Activated T-cell treated with anti-CD3 and anti-CD28 coated beads, Interleukin-2, amount 50 U/mL, for 1 hour (primary cell): Measurements from ENCODE around the gene NKD1.

ENCODE experiments used
- DNase-seq: peaks from one replicate; pipeline ENCODE4 v3.0.0-alpha.2; 2020

Gene NKD1

DNA sequence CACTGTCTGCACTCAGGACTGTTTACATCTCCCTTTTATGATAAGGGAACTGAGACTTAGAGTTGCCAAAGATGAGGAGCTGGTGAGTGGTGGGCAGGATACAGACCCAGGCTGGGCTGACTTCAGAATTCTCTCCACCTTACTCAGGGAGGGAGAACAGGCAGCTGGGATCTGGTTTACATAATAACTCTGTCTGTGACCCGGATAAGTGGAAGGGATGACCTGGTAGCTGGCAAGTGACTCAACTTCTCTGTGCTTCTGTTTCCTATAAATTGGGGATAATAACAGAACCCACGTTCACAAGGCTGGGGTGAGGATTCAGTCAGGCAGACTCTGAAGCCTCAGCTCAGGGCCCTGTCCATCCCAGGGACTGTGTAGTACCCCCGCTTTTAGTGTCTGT is 130.3 kb downstream of the NKD1 start:
- DNase-seq, result no peak

DNA sequence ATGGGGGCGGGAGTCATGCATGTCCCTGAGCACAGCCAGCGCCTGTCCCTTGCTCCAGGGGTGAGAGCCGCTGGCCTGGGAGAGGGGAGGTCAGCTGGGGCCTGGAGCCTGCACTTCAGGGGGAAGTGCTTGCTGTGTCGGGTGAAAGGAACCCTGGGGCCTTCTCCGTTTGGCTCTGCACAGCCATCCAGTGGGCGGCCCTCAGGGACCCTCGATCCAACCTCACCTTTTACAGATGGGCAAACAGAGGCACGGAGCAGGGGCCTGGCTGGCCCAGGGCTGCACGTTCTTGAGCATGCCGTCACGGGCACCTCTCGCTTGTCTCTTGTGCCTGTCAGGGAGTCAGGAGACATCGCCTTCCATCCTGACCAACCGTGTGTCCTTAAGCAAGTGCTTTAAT is 131.1 kb downstream of the NKD1 start:
- no peak for DNase-seq

GRCh38 chr16:50679676-50680555 is 131.7 kb downstream of the NKD1 start:
- DNase-seq, result no peak

DNA sequence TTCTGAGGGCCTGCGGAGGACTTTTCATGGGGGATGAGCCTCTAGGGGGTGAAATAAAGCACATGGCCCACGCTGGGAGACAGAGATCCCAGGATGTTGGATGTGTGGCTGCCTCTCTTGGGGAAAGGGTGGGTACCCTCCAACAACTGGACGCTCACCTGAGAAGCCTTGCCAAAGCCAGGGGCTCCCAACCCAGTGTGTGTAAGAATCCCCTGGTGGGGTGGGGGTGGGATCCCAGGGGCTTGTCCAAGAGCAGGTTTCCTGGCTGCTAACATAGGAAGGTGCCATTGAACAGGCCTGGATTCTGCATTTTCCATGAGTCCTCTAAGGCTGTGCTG is 132.3 kb downstream of the NKD1 start:
- DNase-seq, result no peak

DNA sequence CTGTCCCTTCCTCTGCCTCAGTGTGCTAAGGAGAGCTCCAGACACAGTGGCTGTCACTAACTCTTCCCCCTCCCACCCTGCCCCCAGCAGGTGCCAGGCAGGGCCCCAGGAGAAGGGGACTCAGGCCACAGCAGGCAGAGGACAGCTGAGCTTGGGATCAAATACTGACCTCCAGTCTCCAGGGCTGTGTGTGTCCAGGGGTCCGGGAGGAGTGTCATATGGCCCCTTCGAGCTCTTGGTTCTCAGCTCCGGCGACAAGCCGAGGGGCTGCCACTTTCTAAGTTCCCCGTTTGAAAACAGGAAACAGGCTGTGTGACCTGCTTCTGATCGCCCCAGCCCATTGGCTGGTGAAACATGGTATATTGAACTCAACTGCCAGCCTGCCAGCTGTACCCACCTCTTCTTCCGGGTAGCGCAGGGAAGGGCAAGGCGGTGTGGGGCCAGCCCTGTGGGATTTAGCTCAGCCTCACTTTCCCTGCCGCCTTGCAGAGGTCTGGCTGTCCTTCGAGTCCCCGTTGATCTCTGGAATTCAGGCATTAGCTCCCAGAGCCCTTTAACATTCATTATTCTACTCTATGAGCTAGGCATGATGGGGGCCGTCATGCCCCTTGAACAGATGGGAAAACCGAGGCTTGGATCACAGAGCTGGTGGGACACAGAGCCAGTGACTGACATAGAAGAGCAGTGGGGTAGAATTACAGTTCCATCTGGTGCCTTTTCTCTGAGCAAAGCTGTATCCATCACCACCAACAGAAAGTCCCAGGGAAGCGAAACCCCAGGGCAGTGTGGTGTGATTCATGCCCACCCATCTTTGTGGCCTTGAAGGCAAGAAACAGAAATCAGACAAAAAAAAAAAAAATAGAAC is 133.1 kb downstream of the NKD1 start, which contains the start of gene SNX20:
SNX20 (minus strand) TSS at position 292 of the 865 bp plus-strand sequence. CDS start 3,786 bp downstream, outside the sequence.
- DNase-seq, result peak; percentile 66

- DNase-seq, result peak; percentile 45
These were observed 135.6 kb downstream of the NKD1 start for GRCh38 chr16:50683689-50684374.

GRCh38 chr16:50684823-50685461 is 136.7 kb downstream of the NKD1 start:
- peak; percentile 35 for DNase-seq

DNA sequence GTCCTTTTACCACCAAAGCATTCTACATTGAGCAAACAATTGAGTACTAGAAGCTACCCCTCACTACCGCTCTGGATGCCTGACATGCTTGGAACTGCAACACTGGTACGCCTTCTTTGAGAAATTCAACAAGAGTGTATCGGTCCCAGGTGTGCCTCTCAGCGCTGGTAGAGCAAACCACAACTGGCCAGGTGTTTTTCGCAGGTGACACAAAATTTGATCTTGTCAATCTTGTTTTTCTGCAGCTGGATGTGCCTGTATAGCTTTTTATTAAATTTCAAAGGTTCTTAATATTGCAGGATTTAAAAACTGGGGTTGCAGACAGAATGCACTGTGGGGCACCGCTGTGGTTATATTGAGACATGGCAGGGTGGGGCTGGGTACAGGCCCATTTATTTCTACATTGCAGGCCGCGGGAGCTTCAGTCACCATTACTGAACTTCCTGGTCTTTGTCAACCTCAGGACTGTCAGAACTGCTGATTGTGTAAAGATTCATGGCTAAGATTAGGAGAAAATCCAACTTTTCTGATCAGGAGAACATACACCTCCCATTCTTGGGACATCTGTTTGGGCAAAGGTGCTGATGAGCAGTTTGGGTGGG is 137.4 kb downstream of the NKD1 start:
- no peak for DNase-seq

GRCh38 chr16:50688083-50688482 is 139.9 kb downstream of the NKD1 start:
- no peak for DNase-seq

DNA sequence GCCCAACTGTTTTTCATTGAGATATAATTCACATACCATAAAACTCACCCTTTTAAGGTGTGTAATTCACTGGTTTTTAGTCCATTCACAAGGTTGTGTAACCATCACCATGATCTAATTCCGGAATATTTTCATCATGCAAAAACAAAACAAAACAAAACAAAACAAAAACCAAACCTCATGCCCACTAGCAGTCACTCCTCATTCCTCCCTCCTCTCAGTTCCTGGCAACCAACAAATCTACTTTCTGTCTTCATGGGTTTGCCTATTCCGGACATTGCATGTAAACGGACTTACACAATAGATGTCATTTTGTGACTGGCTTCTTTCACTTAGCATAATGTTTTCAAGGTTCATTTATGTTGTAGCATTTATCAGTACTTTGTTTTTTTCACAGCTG is 140.7 kb downstream of the NKD1 start:
- DNase-seq, result no peak

- DNase-seq, result no peak
These were observed 142.0 kb downstream of the NKD1 start for GRCh38 chr16:50690177-50690576.

GRCh38 chr16:50692644-50692998 is 144.4 kb downstream of the NKD1 start:
- DNase-seq, result no peak

DNA sequence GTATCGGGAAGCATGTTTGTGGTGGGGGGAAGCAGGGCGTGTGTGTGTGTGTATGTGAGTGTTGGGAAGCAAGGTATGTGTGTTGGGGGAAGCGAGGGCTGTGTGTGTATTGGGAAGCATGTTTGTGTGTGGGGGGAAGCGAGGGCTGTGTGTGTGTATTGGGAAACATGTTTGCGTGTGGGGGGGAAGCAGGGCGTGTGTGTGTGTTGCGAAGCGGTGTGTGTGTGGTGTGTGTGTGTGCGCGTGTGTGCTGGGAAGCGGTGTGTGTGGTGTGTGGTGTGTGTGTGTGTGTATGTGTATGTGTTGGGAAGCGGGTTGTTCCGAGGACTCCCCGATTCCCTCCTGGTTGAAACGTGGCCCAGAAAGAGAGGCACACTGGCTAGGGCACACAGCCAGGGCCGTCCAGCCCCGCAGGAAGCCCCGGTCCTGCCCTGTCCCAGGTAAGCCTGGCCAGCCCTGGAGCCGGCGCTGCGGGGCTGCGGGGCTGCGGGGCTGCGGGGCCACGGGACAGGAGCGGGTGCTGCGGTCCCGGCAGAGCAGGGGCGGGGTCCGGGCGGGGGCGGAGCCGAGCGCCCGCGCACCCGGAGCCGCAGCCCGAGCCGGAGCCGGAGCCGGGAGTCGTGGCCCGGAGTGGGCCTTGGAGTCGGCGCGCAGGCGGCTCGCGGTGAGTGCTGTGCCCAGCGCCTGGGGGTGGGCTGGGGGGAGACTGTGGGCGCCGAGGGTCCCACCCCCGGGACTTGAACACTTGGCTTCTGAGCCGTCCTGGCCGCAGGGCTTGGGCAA is 145.0 kb downstream of the NKD1 start, which contains the start of gene NOD2:
NOD2 (plus strand) TSS at position 608 of the 783 bp plus-strand sequence. CDS start 5,890 bp downstream, outside the sequence.
- peak; percentile 57 for DNase-seq

DNA sequence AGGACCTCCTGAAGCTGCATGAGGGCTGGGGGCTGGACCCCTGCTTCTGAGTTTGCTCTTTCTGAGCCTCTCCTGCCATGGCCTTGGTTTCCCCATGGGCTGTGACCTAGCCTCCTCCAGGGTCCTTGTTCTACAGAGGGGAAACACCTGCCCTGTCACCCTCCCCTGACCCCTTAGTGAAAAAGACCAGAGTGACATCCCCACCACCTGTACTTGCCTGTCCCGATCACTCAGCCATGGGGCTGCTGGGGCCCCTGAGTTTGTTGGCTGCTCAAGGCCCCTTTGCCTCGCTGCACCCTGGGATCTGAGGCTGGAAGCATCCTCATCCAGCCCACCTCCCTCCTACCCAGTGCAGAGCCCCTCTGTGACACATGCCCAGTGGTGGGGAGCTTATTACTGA is 146.0 kb downstream of the NKD1 start:
- DNase-seq, result no peak

GRCh38 chr16:50695017-50696000 is 147.1 kb downstream of the NKD1 start:
- DNase-seq, result no peak

DNA sequence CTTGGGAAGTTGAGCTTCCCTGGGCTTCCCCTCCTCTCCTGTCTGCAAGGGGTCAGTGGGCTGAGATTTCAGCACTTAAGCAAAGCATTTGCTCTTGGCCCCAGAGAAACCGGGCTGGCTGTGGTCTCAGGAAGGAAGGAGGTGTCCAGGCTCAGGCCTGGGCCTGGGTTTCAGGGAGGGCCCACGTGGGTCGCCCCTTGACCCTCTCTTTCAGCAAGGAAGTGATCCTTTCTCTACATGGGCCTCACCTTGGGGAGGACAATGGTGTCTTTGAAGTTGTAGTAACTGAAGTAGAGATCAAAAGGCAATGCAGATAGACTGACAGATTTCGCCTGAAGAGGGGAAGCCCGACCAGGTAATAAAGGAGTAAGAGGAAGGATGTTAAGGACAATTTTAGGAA is 147.9 kb downstream of the NKD1 start:
- DNase-seq, result no peak

- peak; percentile 55 for DNase-seq
These were observed 148.6 kb downstream of the NKD1 start for GRCh38 chr16:50696575-50697420.

DNA sequence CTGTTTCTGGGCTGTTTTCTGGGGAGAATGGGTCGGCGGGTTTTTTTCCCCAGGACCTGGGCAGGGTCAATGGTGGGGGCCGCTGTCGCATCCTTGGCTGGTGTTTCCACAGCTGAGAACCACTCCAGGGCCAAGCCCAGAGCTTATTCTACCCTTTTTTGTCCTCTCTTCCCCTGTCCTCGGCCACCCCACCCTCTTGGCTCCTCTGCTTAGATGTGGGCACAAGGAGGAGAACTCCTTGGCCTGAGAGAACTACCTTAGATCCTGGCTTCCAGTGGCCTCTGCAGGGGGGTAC is 149.2 kb downstream of the NKD1 start:
- DNase-seq, result no peak
